Common myeloid progenitor, CD34-positive (primary cell): ENCODE data around the gene BRD2.

Experiments used
- CTCF ChIA-PET: fragments of 350-600 bp; sonication (Branson Sonifier 250); formaldehyde crosslinking; loops from one replicate; lab custom pipeline; 2021; ENCODE audit warnings: antibody characterized with exemption; lab: Charles Lee
- POLR2A ChIA-PET: fragments of 350-600 bp; sonication (Branson Sonifier 250); formaldehyde crosslinking; loops from one replicate; lab custom pipeline; 2021; ENCODE audit warnings: antibody characterized with exemption; lab: Charles Lee
- DNase-seq, 3 donors: peaks; one replicate each; pipeline versions ENCODE4 v3.0.0 to v3.0.0-alpha.2; 2013
- H3K27ac ChIP-seq, 2 experiments: 1 replicate in 1 of 2; 2 replicates in 1 of 2; pipeline ENCODE4 v1.7.0; 2013; ENCODE audit warnings: inconsistent platforms in 2 of 2, low read length in 2 of 2, mild to moderate bottlenecking in 2 of 2, low read depth in 1 of 2, moderate library complexity in 1 of 2; ENCODE audit not compliant: severe bottlenecking in 2 of 2, insufficient read depth in 1 of 2, poor library complexity in 1 of 2
- H3K27me3 ChIP-seq, 5 experiments: replicated peaks in 2 of 5; 1 replicate in 3 of 5; 2 replicates in 2 of 5; pipeline versions ENCODE4 v1.6.1 to v1.7.0; 2013; ENCODE audit warnings: low read length in 4 of 5, mild to moderate bottlenecking in 2 of 5, moderate library complexity in 2 of 5, inconsistent platforms in 1 of 5; ENCODE audit not compliant: insufficient read depth in 5 of 5, control insufficient read depth in 4 of 5
- H3K36me3 ChIP-seq, 4 experiments: 1 replicate in 2 of 4; 2 replicates in 2 of 4; pipeline versions ENCODE4 v1.6.1 to v1.7.0; 2013; ENCODE audit warnings: low read length in 3 of 4, control low read depth in 1 of 4, mild to moderate bottlenecking in 1 of 4; ENCODE audit not compliant: control insufficient read depth in 4 of 4, insufficient read depth in 4 of 4
- H3K4me1 ChIP-seq, 4 experiments: 1 replicate in 3 of 4; 2 replicates in 1 of 4; pipeline versions ENCODE4 v1.6.1 to v1.7.1; 2013; ENCODE audit warnings: low read length in 3 of 4, mild to moderate bottlenecking in 3 of 4, control low read depth in 1 of 4, inconsistent platforms in 1 of 4, moderate library complexity in 1 of 4; ENCODE audit not compliant: control insufficient read depth in 4 of 4, insufficient read depth in 4 of 4; ENCODE audit errors: control extremely low read depth in 1 of 4
- H3K4me3 ChIP-seq, 7 experiments: 1 replicate in 4 of 7; 2 replicates in 3 of 7; pipeline versions ENCODE4 v1.5.1 to v1.7.0; 2013; ENCODE audit warnings: mild to moderate bottlenecking in 7 of 7, low read length in 6 of 7, moderate library complexity in 6 of 7, inconsistent platforms in 2 of 7, low read depth in 2 of 7, control low read depth in 1 of 7; ENCODE audit not compliant: insufficient read depth in 4 of 7, control insufficient read depth in 1 of 7; ENCODE audit errors: extremely low read depth in 1 of 7
- H3K9me3 ChIP-seq, 5 experiments: 1 replicate in 4 of 5; 2 replicates in 1 of 5; pipeline versions ENCODE4 v1.6.1 to v1.7.1; 2013; ENCODE audit warnings: low read length in 4 of 5, mild to moderate bottlenecking in 2 of 5, inconsistent platforms in 1 of 5, low read depth in 1 of 5, moderate library complexity in 1 of 5; ENCODE audit not compliant: control insufficient read depth in 4 of 5, insufficient read depth in 2 of 5; ENCODE audit errors: control extremely low read depth in 1 of 5
- WGBS: methylation state at CpG from one replicate; pipeline ENCODE4 v1.1.5; 2013; ENCODE audit not compliant: insufficient coverage; 5-methylcytosine and 5-hydroxymethylcytosine counted together

The BRD2 gene

GRCh38 chr6:32971581-32972352 is 3.4 kb downstream of the BRD2 start:
- H3K4me1 ChIP-seq, result peaks cover 21 to 64% (median 54%) of the 10 kb centered on the region in 4 experiments
- ChIA-PET POLR2A (interaction anchor here (0.6 to 9.6 kb wide), 25 partner anchors 8 to 1430 kb away, joined by 3 to 149 read pairs (median 5); partner anchors contain the start of genes DDX39B, HLA-DMA, HLA-DMB and HLA-DRA), CTCF (interaction anchor here (0.6 to 19.5 kb wide), 19 partner anchors 8 to 843 kb away, joined by 3 to 346 read pairs (median 4); partner anchors contain the start of genes HLA-DMA, PSMB8, PSMB9 and TAP1)

GRCh38 chr6:32972353-32973143 is 4.2 kb downstream of the BRD2 start:
- H3K4me1 ChIP-seq, result peaks cover 13 to 56% (median 47%) of the 10 kb centered on the region in 4 experiments
- H3K27ac ChIP-seq, result peak overlapping the region; percentile 78 to 87
- no peaks in the 10 kb centered on the region for H3K9me3 ChIP-seq
- 0% methylated on average over 55 of the region's 70 CpGs for WGBS
- peak overlapping the region; percentile 90 to 100 (median 97) for H3K4me3 ChIP-seq
- no peak for DNase-seq
- peaks cover 21 to 53% (median 41%) of the 10 kb centered on the region in 4 experiments for H3K36me3 ChIP-seq
- H3K27me3 ChIP-seq, result no peaks in the 10 kb centered on the region
- ChIA-PET CTCF (interaction anchor here (0.6 to 19.5 kb wide), 15 partner anchors 9 to 844 kb away, joined by 3 to 346 read pairs (median 4); partner anchors contain the start of genes HLA-DMA, PSMB8, PSMB9 and TAP1), POLR2A (interaction anchor here (0.5 to 9.6 kb wide), 21 partner anchors 8 to 1431 kb away, joined by 3 to 149 read pairs (median 7); partner anchors contain the start of genes DDX39B, HLA-DMA, HLA-DMB and PSMB9)

More at GRCh38 chr6:32971581-32972352, 3.4 kb downstream of the BRD2 start:
- H3K27ac ChIP-seq, result peak overlapping the region; percentile 98 to 100
- peaks cover 15 to 45% (median 33%) of the 10 kb centered on the region in 4 experiments for H3K36me3 ChIP-seq
- WGBS, result 0% methylated on average over 30 of the region's 58 CpGs
- peak overlapping the region; percentile 90 to 100 (median 98) for H3K4me3 ChIP-seq
- no peaks in the 10 kb centered on the region for H3K27me3 ChIP-seq
- DNase-seq, result peak; percentile 100
- H3K9me3 ChIP-seq, result no peaks in the 10 kb centered on the region

- peak overlapping the region; percentile 78 to 87 for H3K27ac ChIP-seq
- H3K4me1 ChIP-seq, result peaks cover 11 to 52% (median 42%) of the 10 kb centered on the region in 4 experiments
- H3K27me3 ChIP-seq, result no peaks in the 10 kb centered on the region
- WGBS, result under 1% methylated on average over 20 of the region's 23 CpGs
- H3K9me3 ChIP-seq, result no peaks in the 10 kb centered on the region
- H3K36me3 ChIP-seq, result peaks cover 26 to 61% (median 49%) of the 10 kb centered on the region in 4 experiments
- peak; percentile 39 to 71 (median 67) for DNase-seq
- ChIA-PET CTCF (interaction anchor here (0.6 to 19.5 kb wide), 14 partner anchors 9 to 128 kb away, joined by 3 to 346 read pairs (median 4); partner anchors contain the start of genes HLA-DMA and PSMB8), POLR2A (interaction anchor here (0.5 to 9.6 kb wide), 11 partner anchors 7 to 394 kb away, joined by 3 to 149 read pairs (median 19); partner anchors contain the start of genes HLA-DMA, HLA-DMB, RPS18 and VPS52)
- H3K4me3 ChIP-seq, result peak overlapping the region; percentile 90 to 100 (median 97)
These were observed 5.0 kb downstream of the BRD2 start for GRCh38 chr6:32973144-32974015.

- Histone ChIP-seq H3K36me3 (peaks cover 29 to 66% (median 52%) of the 10 kb centered on the region in 4 experiments), H3K4me1 (peaks cover 11 to 52% (median 42%) of the 10 kb centered on the region in 4 experiments), H3K4me3 (peak overlapping the region in 6 of 7 experiments; percentile 97 to 100 (median 98)), H3K27ac (peak overlapping the region; percentile 78 to 87), H3K9me3 (no peaks in the 10 kb centered on the region), H3K27me3 (no peaks in the 10 kb centered on the region)
- CTCF ChIA-PET, result interaction anchor here (0.6 to 19.5 kb wide), 10 partner anchors 10 to 106 kb away, joined by 3 to 346 read pairs (median 4); partner anchors contain the start of gene HLA-DMA
- WGBS, result 13% methylated on average over 2 of the region's 4 CpGs
- DNase-seq, result peak; percentile 54 to 79 (median 67)
- POLR2A ChIA-PET, result interaction anchor here (0.6 to 9.6 kb wide), 6 partner anchors 10 to 273 kb away, joined by 3 to 149 read pairs (median 14); partner anchors contain the start of gene HLA-DMA
These were observed 5.6 kb downstream of the BRD2 start for GRCh38 chr6:32974016-32974333.

- Histone ChIP-seq H3K4me3 (peak overlapping the region; percentile 24 to 100 (median 97)), H3K27ac (peak overlapping the region; percentile 47 to 87), H3K9me3 (no peaks in the 10 kb centered on the region), H3K36me3 (peaks cover 29 to 73% (median 60%) of the 10 kb centered on the region in 4 experiments), H3K27me3 (no peaks in the 10 kb centered on the region), H3K4me1 (peaks cover 11 to 45% (median 36%) of the 10 kb centered on the region in 4 experiments)
- 56% methylated on average over 10 of the region's 14 CpGs for WGBS
- no peak for DNase-seq
- ChIA-PET POLR2A (interaction anchor here (0.5 to 9.6 kb wide), 6 partner anchors 10 to 272 kb away, joined by 3 to 149 read pairs (median 15); partner anchors contain the start of gene HLA-DMA), CTCF (interaction anchor here (0.7 to 19.5 kb wide), 8 partner anchors 10 to 107 kb away, joined by 3 to 346 read pairs (median 4); partner anchors contain the start of gene HLA-DMA)
These were observed 6.3 kb downstream of the BRD2 start for GRCh38 chr6:32974541-32975308.
